ENCODE data around the gene OLFML3.

DNA sequence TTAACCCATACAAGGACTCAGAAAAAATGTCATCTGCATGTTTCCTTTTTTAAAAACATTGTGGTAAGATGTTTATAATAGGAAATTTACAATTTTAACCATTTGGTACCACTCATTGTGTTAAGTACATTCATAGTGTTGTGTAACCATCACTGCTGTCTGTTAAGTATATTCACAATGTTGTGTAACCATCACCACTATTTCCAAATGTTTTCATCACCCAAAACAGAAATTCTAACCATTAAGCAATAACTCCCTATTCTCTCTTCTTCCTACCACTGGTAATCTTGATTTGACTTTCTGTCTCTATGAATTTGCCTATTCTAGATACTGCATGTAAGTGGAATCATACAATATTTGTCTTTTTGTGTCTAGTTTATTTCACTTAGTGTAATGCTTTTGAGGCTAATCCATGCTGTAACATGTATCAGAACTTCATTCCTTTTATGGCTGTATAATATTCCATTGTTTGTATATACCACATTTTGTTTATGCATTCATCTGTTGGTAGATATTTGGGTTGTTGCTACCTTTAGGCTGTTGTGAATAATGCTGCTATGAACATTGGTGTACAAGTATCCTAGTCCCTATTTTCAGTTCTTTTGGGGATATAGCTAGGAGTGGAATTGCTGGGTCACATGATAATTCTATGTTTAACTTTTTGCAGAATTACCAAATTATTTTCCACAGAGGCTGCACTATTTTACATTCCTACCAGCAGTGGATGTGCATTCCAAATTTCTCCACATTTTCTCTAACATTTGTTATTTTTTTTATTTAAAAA lies 36.1 kb upstream of the OLFML3 start:
- TF ChIP-seq POLR2A (IDR thresholded peaks at IDR 0.05): no peak
- TF ChIP-seq, protein P1, sequence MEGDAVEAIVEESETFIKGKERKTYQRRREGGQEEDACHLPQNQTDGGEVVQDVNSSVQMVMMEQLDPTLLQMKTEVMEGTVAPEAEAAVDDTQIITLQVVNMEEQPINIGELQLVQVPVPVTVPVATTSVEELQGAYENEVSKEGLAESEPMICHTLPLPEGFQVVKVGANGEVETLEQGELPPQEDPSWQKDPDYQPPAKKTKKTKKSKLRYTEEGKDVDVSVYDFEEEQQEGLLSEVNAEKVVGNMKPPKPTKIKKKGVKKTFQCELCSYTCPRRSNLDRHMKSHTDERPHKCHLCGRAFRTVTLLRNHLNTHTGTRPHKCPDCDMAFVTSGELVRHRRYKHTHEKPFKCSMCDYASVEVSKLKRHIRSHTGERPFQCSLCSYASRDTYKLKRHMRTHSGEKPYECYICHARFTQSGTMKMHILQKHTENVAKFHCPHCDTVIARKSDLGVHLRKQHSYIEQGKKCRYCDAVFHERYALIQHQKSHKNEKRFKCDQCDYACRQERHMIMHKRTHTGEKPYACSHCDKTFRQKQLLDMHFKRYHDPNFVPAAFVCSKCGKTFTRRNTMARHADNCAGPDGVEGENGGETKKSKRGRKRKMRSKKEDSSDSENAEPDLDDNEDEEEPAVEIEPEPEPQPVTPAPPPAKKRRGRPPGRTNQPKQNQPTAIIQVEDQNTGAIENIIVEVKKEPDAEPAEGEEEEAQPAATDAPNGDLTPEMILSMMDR (IDR thresholded peaks at IDR 0.05): no peak

All from right lobe of liver (tissue), 4 donors.